GM23248 (cell line): ENCODE results near the gene KCNE1. TPM values are rescaled to one million over a fixed set of nuclear protein-coding genes. Genes with fewer than 3 reads are reported as not detected.
A peak's percentile ranks its signal among the peaks of the same experiment; 100 is the strongest.

ENCODE experiments used
- DNase-seq: peaks from one replicate; pipeline ENCODE4 v3.0.0-alpha.2; 2015
- H2AFZ ChIP-seq: fragments of 200-600 bp; sonication (generic); 2 replicates; pipeline ENCODE4 v1.6.1; 2016; ENCODE audit warnings: antibody characterized with exemption
- H3F3A ChIP-seq: fragments of 200-600 bp; sonication (generic); 2 replicates; pipeline ENCODE4 v1.6.1; 2016; ENCODE audit warnings: mild to moderate bottlenecking, antibody characterized with exemption, mixed run types; ENCODE audit not compliant: insufficient read depth
- H3K27ac ChIP-seq: fragments of 200-600 bp; sonication (generic); 2 replicates; pipeline ENCODE4 v1.5.1; 2016; ENCODE audit warnings: mild to moderate bottlenecking
- H3K27me3 ChIP-seq: fragments of 200-600 bp; sonication (generic); replicated peaks from 2 replicates; pipeline ENCODE4 v1.6.1; 2016; ENCODE audit warnings: mild to moderate bottlenecking; ENCODE audit not compliant: insufficient read depth
- H3K36me3 ChIP-seq: fragments of 200-600 bp; sonication (generic); 2 replicates; pipeline ENCODE4 v1.6.1; 2016; ENCODE audit warnings: low read depth, mild to moderate bottlenecking
- H3K4me1 ChIP-seq: fragments of 200-600 bp; sonication (generic); 2 replicates; pipeline ENCODE4 v1.6.1; 2016; ENCODE audit warnings: mild to moderate bottlenecking; ENCODE audit not compliant: insufficient read depth
- H3K4me2 ChIP-seq: fragments of 200-600 bp; sonication (generic); one replicate; pipeline ENCODE4 v1.6.1; 2016; ENCODE audit warnings: mild to moderate bottlenecking; ENCODE audit not compliant: unreplicated experiment
- H3K4me3 ChIP-seq: fragments of 200-600 bp; sonication (generic); 2 replicates; pipeline ENCODE4 v1.5.1; 2016; ENCODE audit warnings: mild to moderate bottlenecking
- H3K79me2 ChIP-seq: fragments of 200-600 bp; sonication (generic); 2 replicates; pipeline ENCODE4 v1.6.1; 2016; ENCODE audit warnings: mild to moderate bottlenecking; ENCODE audit not compliant: insufficient read depth
- H3K9ac ChIP-seq: fragments of 200-600 bp; sonication (generic); 2 replicates; pipeline ENCODE4 v1.6.1; 2016; ENCODE audit warnings: mild to moderate bottlenecking
- H3K9me2 ChIP-seq: fragments of 200-600 bp; sonication (generic); 2 replicates; pipeline ENCODE4 v1.6.1; 2016; ENCODE audit warnings: mixed run types, mild to moderate bottlenecking, moderate library complexity; ENCODE audit not compliant: insufficient read depth
- H3K9me3 ChIP-seq: fragments of 200-600 bp; sonication (generic); one replicate; pipeline ENCODE4 v1.6.1; 2017; ENCODE audit warnings: low read depth
- H4K20me1 ChIP-seq: fragments of 200-600 bp; sonication (generic); 2 replicates; pipeline ENCODE4 v1.6.0; 2016; ENCODE audit not compliant: insufficient read depth
- EZH2 ChIP-seq: fragments of 200-600 bp; sonication (generic); IDR thresholded peaks from 2 replicates; pipeline ENCODE4 v1.6.1; 2018; ENCODE audit warnings: antibody characterized with exemption, mild to moderate bottlenecking; ENCODE audit not compliant: insufficient read depth, poor library complexity, severe bottlenecking
- EZH2phosphoT487 ChIP-seq: fragments of 200-600 bp; sonication (generic); IDR thresholded peaks from 2 replicates; pipeline ENCODE4 v1.6.1; 2018; ENCODE audit warnings: antibody characterized with exemption, moderate library complexity, mild to moderate bottlenecking, low read depth; ENCODE audit not compliant: insufficient read depth
- WGBS, 2 experiments: methylation state at CpG; one replicate each; pipeline ENCODE4 v1.1.6; 2015 to 2017; ENCODE audit warnings: low lambda C conversion rate in 2 of 2, low coverage in 1 of 2; ENCODE audit errors: missing lambda C conversion rate in 2 of 2; 5-methylcytosine and 5-hydroxymethylcytosine counted together
- in situ Hi-C: fragments of 300-500 bp; cut with MboI; formaldehyde crosslinking; loops from 2 replicates; pipeline ENCODE4 v1.15.0; 2020
- polyA plus RNA-seq: library from polyadenylated mRNA; unstranded; fragments of >200 nt; fragmentation: Nextera tagmentation; extraction: Ambion mirVana; gene quantifications from 2 replicates; pipeline ENCODE4 v1.2.1, GENCODE V29; 2016
- total RNA-seq: library from RNA; depleted of rRNA; stranded (reverse); fragments of >200 nt; shearing (Covaris generic); gene quantifications from 2 replicates; pipeline ENCODE4 v1.2.3, GENCODE V29; 2014

The KCNE1 gene
- total and polyA plus RNA-seq, 2 experiments from 2014 or later, result 0.43 TPM; not detected in 1

- H3K4me3 ChIP-seq, result no peak overlapping the region
- no peak overlapping the region for H3K9ac ChIP-seq
- TF ChIP-seq EZH2phosphoT487 (no peak), EZH2 (no peak)
- H3K9me3 ChIP-seq, result no peaks in the 10 kb centered on the region
- peaks cover 41% of the 10 kb centered on the region; the same call in 1 of the 2 replicates for H3K36me3 ChIP-seq
- 0 out of 2 replicates have a peak, but pooled peaks cover 6% of the 10 kb centered on the region for H3K4me1 ChIP-seq
- H3K27me3 ChIP-seq, result no peaks in the 10 kb centered on the region
- H3K79me2 ChIP-seq, result no peaks in the 10 kb centered on the region
- H2AFZ ChIP-seq, result no peak overlapping the region
- H3K27ac ChIP-seq, result no peak overlapping the region
- no peak for DNase-seq
- 95 to 98% methylated on average over 5 of the region's 5 CpGs for WGBS, 2 experiments
- no peaks in the 10 kb centered on the region for H4K20me1 ChIP-seq
- no peaks in the 10 kb centered on the region for H3K9me2 ChIP-seq
- in situ Hi-C loops, result no loop called here
- peaks cover 56% of the 10 kb centered on the region for H3F3A ChIP-seq
- H3K4me2 ChIP-seq, result no peak overlapping the region
Measured at GRCh38 chr21:34517039-34517438, 5.0 kb upstream of the KCNE1 start.

DNA sequence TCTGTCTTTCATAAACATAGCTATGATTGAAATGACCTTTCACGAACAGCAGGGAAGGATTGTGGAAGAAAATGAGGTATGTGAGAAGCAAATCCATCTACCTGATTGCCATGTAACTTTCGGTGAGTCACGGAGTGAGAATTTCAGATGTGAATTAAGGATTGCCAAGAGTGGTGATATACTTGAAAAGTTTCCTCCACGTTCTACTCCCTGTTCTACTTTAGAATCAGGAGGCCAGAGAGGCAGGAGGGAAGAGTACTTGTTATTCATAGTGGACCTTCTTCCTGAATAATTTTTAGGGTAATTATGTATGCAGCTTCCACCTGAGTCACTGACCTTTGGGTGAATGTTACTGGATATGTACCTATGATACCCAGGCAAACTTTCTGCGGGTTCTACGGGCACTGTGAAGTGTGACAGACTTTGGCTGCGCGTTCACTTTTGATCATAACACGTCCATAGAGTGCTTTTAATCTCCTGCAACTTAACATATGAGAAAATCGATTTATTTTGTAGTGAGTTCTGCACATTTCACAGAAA lies 2.6 kb upstream of the KCNE1 start:
- DNase-seq, result no peak

GRCh38 chr21:34513129-34513675 lies 1.2 kb upstream of the KCNE1 start:
- no peak overlapping the region for H3K27ac ChIP-seq
- no peak overlapping the region for H3K4me2 ChIP-seq
- H3K9me3 ChIP-seq, result no peaks in the 10 kb centered on the region
- H3K9me2 ChIP-seq, result no peaks in the 10 kb centered on the region
- no peaks in the 10 kb centered on the region for H3K27me3 ChIP-seq
- WGBS, 2 experiments, result 94 to 100% methylated on average over 2 of the region's 2 CpGs
- no peak overlapping the region for H3K4me3 ChIP-seq
- no peak for DNase-seq
- peaks cover 28% of the 10 kb centered on the region; the same call in 1 of the 2 replicates for H3K36me3 ChIP-seq
- no peak overlapping the region for H3K9ac ChIP-seq
- H2AFZ ChIP-seq, result no peak overlapping the region
- 0 out of 2 replicates have a peak, but pooled peaks cover 3% of the 10 kb centered on the region for H3K4me1 ChIP-seq
- in situ Hi-C loops, result no loop called here
- no peaks in the 10 kb centered on the region for H4K20me1 ChIP-seq
- H3F3A ChIP-seq, result peaks cover 37% of the 10 kb centered on the region
- TF ChIP-seq EZH2phosphoT487 (no peak), EZH2 (no peak)
- no peaks in the 10 kb centered on the region for H3K79me2 ChIP-seq

More for the DNA sequence above, 2.6 kb upstream of the KCNE1 start:
- Histone ChIP-seq H3K4me2 (no peak overlapping the region), H3K9me2 (no peaks in the 10 kb centered on the region), H3K36me3 (peaks cover 30% of the 10 kb centered on the region; the same call in 1 of the 2 replicates), H2AFZ (no peak overlapping the region), H3K9me3 (no peaks in the 10 kb centered on the region), H4K20me1 (no peaks in the 10 kb centered on the region), H3K79me2 (no peaks in the 10 kb centered on the region), H3K27ac (no peak overlapping the region), H3K4me3 (no peak overlapping the region), H3K4me1 (0 out of 2 replicates have a peak, but pooled peaks cover 6% of the 10 kb centered on the region), H3F3A (peaks cover 44% of the 10 kb centered on the region), H3K27me3 (no peaks in the 10 kb centered on the region), H3K9ac (no peak overlapping the region)
- TF ChIP-seq EZH2phosphoT487 (no peak), EZH2 (no peak)
- 93 to 96% methylated on average over 10 of the region's 10 CpGs for WGBS, 2 experiments
- in situ Hi-C loops, result no loop called here

DNA sequence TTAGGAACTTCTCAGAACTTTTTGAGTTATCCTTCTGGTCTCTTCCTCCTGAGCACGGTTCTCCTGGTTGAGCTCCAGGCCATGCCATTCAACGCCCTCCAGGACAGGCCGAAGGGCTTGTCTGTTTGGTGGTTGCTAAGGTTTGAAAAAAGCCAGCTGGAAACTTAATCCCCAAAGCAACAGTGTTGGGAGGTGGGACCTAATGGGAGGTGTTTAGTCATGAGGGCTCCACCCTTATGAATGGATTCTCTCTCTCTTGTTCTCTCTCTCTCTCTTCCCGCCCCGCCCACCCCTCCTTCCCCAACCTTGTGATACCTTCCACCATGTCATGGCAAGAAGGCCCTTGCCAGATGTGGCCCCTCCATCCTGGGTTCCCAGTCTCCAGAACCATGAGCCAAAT lies 829 bp downstream of the KCNE1 start:
- no peaks in the 10 kb centered on the region for H3K27me3 ChIP-seq
- H3K9me3 ChIP-seq, result no peaks in the 10 kb centered on the region
- WGBS, 2 experiments, result 54 to 60% methylated on average over 3 to 5 of the region's 5 CpGs
- no peak overlapping the region for H3K4me2 ChIP-seq
- no peaks in the 10 kb centered on the region for H4K20me1 ChIP-seq
- H3K4me3 ChIP-seq, result no peak overlapping the region
- H3K9me2 ChIP-seq, result no peaks in the 10 kb centered on the region
- in situ Hi-C loops, result no loop called here
- H3K79me2 ChIP-seq, result no peaks in the 10 kb centered on the region
- TF ChIP-seq EZH2 (no peak), EZH2phosphoT487 (no peak)
- 0 out of 2 replicates have a peak overlapping the region, but pooled peaks have one; percentile 23 for H3K27ac ChIP-seq
- H3K9ac ChIP-seq, result no peak overlapping the region
- H3K36me3 ChIP-seq, result 0 out of 2 replicates have a peak, but pooled peaks cover 8% of the 10 kb centered on the region
- no peak overlapping the region for H2AFZ ChIP-seq
- H3F3A ChIP-seq, result peaks cover 17% of the 10 kb centered on the region
- H3K4me1 ChIP-seq, result no peaks in the 10 kb centered on the region
- peak; percentile 66 for DNase-seq
